NK-92 treated with Interleukin-12 subunit alpha and Interleukin-12 subunit beta, amount 100 ng/mL, for 24 hours (cell line): ENCODE measurements around the gene RABL2A.
"Not testable (repeated sequence)": the region's sequence is repeated elsewhere in the genome, so short reads cannot be mapped to it uniquely, and the experiment has no call there.

Experiments
- DNase-seq: peaks from one replicate; lab custom pipeline; 2025; lab: John Stamatoyannopoulos, UW

RABL2A gene

DNA sequence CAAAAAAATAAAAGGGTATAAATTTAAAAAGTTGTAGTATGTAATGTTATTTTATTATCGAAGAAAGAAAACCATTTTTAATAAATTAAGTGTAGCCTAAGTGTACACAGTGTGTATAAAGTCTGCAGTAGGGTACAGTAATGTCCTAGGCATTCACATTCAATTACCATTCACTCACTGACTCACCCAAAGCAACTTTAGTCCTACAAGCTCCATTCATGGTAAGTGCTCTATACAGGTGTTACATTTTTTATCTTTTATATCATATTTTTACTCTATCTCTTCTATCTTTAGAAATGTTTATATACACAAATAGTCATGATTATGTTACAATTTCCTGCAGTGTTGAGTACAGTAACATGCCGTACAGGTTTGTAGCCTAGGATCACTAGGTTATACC, 59.5 kb downstream of the RABL2A start:
- DNase-seq, result no peak

- not testable (repeated sequence) for DNase-seq
Measured at GRCh38 chr2:113690871-113691270, 63.8 kb downstream of the RABL2A start.
